GM12864 (cell line): ENCODE data around the gene GABARAPL1.
"Not testable (repeated sequence)": the region's sequence is repeated elsewhere in the genome, so short reads cannot be mapped to it uniquely, and the experiment has no call there.

Experiments
- DNase-seq: peaks from one replicate; pipeline ENCODE4 v3.0.0-alpha.2; 2011; ENCODE audit warnings: low read depth
- H3K4me3 ChIP-seq: 2 replicates; pipeline ENCODE4 v1.5.1; 2011; ENCODE audit warnings: mild to moderate bottlenecking, low read depth, low read length, control low read depth
- TF ChIP-seq, protein P1 (sequence below): IDR thresholded peaks from 2 replicates; pipeline ENCODE4 v1.5.1; 2011; ENCODE audit warnings: low read depth, mild to moderate bottlenecking, moderate library complexity, low read length, control low read depth, inconsistent platforms; ENCODE audit errors: missing control alignments

GABARAPL1 gene

DNA sequence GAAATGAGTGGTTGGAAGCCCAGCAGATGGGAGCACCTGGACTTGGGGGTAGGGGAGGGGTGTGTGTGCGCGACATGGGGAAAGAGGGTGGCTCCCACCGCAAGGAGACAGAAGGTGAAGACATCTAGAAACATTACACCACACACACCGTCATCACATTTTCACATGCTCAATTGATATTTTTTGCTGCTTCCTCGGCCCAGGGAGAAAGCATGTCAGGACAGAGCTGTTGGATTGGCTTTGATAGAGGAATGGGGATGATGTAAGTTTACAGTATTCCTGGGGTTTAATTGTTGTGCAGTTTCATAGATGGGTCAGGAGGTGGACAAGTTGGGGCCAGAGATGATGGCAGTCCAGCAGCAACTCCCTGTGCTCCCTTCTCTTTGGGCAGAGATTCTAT, 9.2 kb downstream of the GABARAPL1 start:
- no peak overlapping the region for H3K4me3 ChIP-seq
- DNase-seq: no peak
- TF ChIP-seq, protein P1, sequence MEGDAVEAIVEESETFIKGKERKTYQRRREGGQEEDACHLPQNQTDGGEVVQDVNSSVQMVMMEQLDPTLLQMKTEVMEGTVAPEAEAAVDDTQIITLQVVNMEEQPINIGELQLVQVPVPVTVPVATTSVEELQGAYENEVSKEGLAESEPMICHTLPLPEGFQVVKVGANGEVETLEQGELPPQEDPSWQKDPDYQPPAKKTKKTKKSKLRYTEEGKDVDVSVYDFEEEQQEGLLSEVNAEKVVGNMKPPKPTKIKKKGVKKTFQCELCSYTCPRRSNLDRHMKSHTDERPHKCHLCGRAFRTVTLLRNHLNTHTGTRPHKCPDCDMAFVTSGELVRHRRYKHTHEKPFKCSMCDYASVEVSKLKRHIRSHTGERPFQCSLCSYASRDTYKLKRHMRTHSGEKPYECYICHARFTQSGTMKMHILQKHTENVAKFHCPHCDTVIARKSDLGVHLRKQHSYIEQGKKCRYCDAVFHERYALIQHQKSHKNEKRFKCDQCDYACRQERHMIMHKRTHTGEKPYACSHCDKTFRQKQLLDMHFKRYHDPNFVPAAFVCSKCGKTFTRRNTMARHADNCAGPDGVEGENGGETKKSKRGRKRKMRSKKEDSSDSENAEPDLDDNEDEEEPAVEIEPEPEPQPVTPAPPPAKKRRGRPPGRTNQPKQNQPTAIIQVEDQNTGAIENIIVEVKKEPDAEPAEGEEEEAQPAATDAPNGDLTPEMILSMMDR: no peak

DNA sequence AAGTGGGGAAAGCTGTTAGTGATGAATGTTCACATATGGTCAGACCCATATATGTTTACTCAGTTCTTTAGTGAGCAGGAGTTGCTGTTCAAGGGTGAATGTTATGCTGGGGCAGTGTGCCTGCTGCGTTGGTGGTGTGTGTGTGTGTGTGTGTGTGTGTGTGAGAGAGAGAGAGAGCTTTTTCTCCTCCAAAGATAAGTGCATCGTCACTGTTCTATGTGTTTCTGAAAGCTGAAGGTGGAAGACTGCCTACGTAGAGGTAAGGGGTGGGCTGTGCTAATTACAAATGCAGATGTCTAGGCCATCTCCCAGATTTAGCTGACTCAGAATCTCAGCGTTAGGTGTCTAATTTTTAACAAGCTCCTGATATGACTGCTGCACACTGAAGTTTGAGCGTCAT, 10.5 kb downstream of the GABARAPL1 start:
- no peak overlapping the region for H3K4me3 ChIP-seq
- no peak for DNase-seq
- TF ChIP-seq, protein P1: no peak

DNA sequence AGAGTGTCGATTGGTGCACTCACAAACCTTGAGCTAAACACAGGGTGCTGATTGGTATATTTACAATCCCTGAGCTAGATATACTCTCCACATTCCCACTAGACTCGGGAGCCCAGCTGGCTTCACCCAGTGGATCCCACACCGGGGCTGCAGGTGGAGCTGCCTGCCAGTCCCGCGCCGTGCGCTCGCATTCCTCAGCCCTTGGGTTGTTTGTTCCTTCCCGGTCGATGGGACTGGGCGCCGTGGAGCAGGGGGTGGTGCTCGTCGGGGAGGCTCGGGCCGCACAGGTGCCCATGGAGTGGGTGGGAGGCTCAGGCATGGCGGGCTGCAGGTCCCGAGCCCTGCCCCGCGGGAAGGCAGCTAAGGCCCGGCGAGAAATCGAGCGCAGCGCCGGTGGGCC, 12.7 kb downstream of the GABARAPL1 start:
- not testable (repeated sequence) for H3K4me3 ChIP-seq

DNA sequence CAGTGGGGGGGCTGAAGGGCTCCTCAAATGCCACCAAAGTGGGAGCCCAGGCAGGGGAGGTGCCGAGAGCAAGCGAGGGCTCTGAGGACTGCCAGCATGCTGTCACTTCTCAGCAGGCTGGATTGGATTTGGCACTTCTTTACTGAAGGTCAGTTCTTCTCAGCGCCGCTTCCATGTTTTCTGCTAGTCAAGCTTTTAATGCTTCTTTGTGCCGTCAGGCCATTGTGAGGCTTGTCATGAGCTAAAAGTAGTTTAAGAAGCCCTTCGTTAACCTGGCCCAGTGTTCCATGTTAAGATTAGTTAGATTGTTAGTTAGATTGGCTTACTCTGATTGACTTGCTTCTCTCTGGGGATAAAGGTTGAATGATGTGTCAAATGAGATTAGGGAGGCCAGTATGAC, 13.4 kb downstream of the GABARAPL1 start:
- no peak overlapping the region for H3K4me3 ChIP-seq
- no peak for DNase-seq
- TF ChIP-seq, protein P1: no peak

More for the DNA sequence above, 12.7 kb downstream of the GABARAPL1 start:
- DNase-seq: not testable (repeated sequence)

DNA sequence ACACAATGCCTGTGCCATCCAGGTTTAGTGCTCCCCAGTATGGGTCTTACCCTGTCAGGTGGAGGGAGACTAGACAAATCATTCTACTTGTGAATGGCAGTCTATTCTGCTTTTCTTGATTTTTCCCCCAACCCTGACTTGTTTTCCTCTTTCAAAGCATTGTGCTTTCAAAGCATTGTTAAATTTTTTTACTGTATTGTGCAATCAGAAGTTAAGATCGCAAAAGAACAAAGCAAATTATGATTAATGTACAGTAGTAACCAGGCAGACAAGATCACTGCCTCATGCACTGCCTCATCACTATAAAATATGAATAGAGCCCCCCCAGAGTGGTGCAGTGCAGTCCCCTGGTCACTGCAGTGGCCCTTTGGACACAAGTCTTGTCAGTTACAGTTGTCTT, 14.1 kb downstream of the GABARAPL1 start:
- no peak for DNase-seq
- H3K4me3 ChIP-seq: no peak overlapping the region
- TF ChIP-seq, protein P1: no peak

DNA sequence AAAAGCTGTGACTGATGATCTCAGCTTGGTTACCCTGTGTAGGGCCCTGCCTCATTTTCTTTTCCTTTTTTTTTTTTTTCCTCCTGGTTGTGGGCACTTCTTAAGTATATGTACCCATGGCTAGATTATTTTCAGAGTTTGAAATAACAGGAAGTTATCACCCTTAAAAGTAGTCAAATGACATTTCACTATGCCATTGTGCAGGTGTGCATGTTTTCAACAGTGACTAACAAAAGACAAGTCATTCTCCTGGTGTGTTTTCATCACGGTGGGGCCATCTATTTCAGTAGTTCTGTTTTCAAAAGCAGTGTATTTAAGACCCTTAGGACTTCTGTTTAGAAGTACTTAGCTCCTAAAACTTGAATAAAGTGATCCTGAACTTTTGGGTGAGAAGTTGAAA, 15.0 kb downstream of the GABARAPL1 start:
- DNase-seq: no peak
- TF ChIP-seq, protein P1: no peak
- no peak overlapping the region for H3K4me3 ChIP-seq

DNA sequence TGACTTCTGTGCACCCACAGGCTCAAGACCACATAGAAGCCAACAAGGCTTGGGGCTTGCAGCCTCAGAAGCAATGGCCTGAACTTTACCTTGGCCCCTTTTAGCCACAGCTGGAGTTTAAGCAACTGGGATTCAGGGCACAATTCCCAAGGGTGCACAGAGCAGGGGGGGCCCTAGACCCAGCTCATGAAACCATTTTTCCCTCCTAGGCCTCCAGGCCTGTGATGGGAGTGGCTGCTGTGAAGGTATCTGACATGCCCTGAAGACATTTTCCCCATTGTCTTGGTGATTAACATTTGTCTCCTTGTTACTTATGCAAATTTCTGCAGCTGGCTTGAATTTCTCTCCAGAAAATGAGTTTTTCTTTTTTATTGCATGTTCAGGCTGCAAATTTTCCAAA, 21.9 kb downstream of the GABARAPL1 start:
- no peak overlapping the region for H3K4me3 ChIP-seq
- TF ChIP-seq, protein P1: no peak
- no peak for DNase-seq
